HG03571 (cell line): ENCODE measurements around the gene ENTPD7.

ENCODE experiments used
- ATAC-seq: cut with Tn5 transposase; IDR thresholded peaks from one replicate; pipeline ENCODE4 v1.9.1; 2021; ENCODE audit not compliant: unreplicated experiment

ENTPD7 gene

GRCh38 chr10:99647601-99648151, 11.6 kb upstream of the ENTPD7 start:
- no peak for ATAC-seq

DNA sequence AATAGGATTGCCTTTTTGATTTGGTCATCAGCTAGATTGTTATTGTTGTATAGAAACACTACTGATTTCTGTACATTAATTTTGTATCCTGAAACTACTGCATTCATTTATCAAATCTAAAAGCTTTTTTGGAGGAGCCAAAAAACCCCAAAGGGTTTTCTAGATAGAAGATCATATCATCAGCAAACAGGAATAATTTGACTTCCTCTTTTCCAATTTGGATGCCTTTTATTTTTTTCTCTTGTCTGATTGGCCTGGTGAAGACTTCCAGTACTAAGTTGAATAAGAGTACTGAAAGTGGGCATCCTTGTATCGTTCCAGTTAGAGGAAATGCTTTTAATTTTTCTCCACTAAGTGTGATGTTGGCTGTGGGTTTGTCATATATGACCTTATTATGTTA, 10.6 kb upstream of the ENTPD7 start:
- ATAC-seq = no peak

- no peak for ATAC-seq
These were observed 6.4 kb upstream of the ENTPD7 start for GRCh38 chr10:99652800-99653390.

DNA sequence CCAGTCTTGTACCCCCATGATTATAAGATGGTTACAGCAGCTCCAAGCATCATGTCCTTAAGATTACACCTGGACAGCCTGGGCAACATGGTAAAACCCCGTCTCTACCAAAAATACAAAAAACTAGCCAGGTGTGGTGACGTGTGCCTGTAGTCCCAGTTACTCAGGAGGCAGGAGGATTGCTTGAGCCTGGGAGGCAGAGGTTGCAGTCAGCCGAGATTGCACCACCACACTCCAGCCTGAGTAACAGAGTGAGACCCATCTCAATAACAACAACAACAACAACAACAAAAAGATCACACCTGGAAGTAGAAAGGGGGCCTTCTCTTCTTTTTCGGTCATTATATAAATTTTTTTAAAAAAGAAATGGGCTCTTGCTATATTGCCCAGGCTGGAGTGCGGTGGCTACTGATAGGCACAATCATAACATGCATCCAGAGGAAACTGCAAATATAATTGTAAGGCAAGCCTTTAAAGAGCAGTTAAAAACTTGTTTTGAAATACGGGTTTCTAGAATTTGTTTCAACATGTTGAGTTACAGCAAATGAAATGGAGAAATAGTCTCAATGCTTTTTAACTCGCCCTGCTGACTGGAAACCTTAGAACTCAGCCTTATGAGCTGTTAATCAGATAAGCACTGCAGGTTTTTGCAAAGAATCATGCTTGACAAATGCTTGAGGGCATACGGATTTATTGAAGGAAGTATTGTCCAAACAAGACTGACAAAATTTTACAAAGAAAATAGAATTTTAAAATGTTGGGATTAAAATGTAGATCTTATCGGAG, 4.7 kb upstream of the ENTPD7 start:
- no peak for ATAC-seq

DNA sequence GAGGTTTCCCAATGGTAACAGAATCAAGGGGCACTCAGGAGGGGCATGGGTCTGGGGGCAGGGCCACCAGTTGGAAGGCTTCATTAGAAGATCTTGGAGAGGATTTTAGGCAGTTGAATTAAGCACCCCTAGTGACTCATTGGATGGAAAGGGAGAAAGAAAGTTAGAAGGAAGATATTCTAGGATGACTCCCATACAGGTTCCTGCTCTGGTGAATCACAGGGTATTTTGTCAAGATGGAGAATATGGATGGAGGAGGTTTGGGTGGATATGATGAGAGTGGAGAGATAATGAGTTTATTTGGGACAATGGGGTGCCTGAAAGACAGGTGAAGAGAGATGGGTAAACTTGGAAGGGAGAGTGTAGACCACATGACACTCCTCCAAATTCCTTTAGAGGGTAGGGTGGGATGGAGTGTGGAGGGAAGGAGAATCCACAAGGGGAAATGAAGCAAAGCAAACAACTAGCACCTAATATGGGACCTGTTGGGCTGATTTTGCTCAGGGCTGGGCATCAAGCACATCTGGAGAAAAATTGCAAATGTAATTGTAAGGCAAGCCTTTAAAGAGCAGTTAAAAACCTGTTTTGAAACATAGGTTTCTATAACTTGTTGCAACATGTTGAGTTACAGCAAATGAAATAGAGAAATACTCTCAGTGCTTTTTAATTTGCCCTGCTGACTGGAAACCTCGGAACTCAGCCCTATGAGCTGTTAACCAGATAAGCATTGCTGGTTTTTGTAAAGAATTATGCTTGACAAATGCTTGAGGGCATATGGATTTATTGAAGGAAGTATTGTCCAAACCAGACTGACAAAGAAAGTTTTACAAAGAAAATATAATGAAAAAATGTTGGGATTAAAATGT, 2.9 kb upstream of the ENTPD7 start:
- no peak for ATAC-seq

DNA sequence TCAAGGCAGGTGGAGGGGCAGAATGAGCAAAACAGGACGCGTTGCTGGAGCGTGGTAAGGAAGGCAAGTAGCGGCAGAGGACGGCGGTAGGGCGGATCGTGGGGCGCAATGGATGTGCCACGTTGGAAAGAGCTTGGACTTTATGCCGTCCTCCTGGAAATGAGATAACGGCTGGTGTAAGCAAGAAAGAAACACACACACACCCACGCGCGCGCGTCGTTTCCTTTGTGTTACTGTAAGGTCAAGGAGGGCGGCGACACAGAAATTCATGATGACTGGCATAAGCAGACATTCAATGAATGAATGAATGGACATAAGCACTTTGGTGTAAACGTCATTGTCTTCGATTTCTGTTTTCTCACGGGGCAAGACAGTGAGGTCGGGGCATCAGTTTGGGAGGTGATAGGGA, 683 bp upstream of the ENTPD7 start:
- no peak for ATAC-seq

- ATAC-seq = no peak
These were observed 608 bp downstream of the ENTPD7 start for GRCh38 chr10:99659868-99660366.

DNA sequence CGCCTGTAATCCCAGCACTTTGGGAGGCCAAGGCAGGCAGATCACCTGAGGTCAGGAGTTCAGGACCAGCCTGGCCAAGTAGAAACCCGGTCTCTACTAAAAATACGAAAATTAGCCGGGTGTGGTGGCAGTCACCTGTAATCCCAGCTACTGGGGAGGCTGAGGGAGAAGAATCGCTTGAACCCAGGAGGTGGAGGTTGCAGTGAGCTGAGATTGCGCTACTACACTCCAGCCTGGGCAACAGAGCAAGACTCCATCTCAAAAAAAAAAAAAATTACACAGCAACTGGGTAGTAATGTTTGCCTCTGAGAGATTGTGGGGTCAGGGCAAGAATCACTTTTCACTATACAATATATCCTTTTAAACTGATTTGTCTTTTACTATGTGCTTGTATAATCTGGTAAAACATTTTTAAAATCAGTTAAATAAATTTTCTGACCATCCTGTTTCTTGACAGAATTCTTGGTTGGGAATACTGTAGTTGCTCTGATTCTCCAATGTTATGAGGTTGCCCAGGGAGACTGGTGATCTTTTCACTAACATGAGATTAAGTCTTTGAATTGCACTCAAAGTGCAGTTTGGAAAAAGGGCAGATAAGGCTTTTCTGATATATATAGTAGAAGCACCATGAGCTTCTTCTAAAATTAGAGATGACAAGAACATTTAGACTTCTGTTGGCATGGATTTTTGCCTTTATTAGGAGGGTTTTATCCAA, 1.5 kb downstream of the ENTPD7 start:
- no peak for ATAC-seq

- ATAC-seq = no peak
These were observed 2.1 kb downstream of the ENTPD7 start for GRCh38 chr10:99661377-99661763.

- ATAC-seq = no peak
These were observed 6.0 kb downstream of the ENTPD7 start for GRCh38 chr10:99665304-99665703.

DNA sequence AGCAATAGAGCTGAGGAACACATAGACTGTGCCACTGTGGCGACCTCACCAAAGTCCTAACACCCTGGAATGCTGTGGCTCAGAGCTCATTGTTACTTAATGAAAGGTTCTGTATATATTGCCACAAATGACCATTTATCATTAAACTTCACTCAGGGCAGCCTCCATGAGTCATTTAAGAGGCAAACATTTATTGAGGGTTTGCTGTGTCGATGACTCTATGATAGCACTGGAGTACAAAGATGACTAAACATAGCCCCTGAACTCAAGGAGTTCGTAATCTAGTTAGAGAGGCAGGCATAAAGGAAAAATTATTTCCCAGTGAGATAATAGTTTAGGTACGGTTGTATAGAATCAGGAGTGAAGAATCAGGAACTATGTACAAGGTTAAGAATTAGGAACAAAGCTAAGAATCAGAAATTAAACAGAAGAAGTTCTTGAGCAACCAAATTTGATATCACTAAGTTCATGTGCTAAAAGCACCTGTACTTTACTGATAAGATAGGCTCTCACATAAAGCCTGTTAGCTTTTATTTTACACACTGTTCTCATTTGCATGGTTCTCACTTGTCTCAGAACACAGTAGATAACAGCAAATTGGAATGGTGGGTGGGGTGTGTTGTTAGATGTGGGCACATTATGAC, 7.9 kb downstream of the ENTPD7 start:
- no peak for ATAC-seq

DNA sequence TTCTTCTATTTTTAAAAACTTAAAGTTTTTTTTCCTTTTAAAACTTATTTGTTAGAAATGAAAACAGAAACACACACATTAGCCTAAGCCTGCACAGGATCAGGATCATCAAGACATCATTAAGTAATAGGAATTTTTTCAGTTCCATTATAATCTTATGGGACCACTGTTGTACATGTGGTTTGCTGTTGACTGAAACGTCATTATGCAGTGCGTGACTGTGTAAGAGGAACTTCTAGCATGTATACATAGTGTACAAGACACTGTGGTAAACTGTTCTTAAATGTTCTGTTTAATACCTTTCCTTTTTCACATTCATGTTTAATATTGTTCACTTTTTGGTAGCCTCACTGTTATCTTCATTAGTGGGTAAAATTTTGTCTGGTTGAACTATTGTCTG, 12.1 kb downstream of the ENTPD7 start:
- no peak for ATAC-seq

DNA sequence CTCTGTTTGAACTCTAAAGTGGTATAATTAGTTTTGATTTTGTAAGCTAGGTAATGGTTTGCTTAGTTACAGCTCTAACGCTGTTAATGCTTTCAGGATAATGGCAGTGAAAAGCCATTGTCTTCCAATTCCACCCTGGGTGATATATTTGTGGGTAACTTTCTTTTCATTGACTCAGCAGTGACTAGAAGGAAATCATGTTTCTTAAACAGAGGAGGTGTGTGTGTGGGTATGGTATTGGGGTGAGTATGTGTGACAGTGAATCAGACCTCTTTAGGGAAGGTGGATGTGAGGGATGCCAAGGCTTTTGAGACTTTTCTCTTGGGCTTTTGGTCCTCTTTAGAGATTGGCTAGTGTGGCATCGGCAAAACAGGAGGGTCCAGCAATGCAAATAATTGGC, 13.6 kb downstream of the ENTPD7 start:
- no peak for ATAC-seq

DNA sequence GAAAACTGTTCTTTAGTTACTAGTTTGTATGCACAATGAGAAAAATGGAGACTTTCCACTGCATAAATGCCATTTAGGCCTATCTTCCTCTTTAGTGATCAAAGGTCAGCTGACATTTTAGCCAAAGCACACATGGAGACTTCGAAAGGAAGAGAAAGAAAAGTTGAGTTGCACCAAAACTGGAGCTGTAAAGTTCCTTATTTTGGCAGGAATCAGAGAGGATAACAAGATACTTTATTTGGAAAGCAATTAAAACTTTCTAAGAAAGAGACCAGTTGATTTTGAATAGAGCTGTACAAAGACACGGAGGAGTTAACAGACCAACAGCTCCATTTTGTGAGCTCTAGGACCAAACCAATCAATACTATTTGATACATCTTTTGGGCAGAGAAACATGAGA, 14.2 kb downstream of the ENTPD7 start:
- ATAC-seq = no peak

DNA sequence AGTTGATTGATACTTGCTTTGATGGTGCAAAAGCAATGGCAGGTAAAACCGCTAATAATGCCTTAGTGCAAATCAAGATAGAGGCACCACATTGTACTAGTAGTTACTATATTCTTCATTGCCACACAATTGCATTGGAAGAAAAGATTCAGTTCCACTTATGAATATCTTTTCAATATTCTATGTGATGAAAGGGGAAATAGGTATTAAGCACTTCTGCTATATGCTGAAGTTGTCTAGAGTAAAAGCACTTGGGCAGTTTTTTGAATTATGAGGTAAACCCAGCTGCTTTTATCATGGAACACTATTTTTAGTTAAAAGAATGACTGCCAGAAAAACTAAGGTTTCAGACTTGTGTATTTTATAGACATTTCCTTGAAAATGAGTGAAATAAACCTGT, 15.5 kb downstream of the ENTPD7 start:
- ATAC-seq = no peak

GRCh38 chr10:99676426-99676825, 17.1 kb downstream of the ENTPD7 start:
- ATAC-seq = no peak

DNA sequence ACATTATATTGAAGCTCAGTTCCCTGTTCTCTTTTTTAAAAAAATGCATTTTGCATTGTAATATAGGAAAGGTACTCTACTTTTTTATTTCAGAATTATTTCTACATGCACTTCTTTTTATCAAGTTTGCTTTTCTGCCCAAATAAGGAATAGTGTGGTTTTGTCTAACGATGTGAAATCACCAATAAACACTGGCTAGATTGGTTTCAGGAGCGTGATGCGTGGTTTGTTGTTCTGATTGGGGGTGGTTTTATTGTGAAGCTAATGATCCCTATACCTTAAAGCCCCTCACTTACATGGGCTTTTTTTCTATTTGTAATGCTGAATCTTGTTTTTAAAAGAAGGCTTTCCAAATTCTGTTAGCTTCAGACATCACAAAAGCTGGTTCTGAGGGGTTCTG, 17.6 kb downstream of the ENTPD7 start:
- ATAC-seq = no peak

DNA sequence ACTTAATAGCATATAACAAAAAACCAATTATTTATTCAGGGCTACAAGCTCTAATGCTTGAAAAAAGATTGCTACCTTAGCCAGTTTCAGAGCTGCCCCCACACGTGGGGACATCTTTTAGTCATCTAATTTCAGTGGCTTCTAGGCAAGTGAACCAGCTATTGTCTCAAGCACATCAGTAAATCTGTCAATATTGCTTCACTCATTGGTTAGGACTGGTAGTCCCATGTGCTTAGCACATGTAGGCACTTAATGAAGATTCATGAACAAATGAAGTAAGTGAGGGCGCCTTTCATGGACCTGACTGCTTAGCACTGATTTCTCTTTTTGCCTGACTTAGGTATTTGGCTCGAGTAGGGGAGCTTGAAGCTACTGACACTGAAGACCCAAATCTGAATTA, 19.6 kb downstream of the ENTPD7 start:
- no peak for ATAC-seq

GRCh38 chr10:99681553-99681952, 22.2 kb downstream of the ENTPD7 start:
- ATAC-seq = no peak

DNA sequence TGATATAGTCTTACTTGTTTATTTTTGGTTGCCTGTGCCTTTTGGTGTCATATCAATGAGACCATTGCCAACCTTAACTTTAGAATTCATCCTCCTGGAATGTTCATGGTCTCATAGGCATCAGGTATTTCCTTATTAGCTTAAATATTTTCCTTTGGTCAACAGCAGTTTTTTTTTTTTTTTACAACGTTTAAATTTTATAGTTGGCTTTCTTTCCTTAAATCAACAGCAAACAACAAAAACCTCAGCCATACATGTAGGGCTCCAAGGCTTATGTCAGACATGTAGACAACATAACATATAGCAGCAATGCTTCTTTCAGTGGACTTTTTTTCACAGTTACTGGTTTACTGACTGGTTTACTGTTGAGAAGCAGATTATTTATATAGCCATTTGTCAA, 22.7 kb downstream of the ENTPD7 start:
- no peak for ATAC-seq
